Panc1 (cell line): ENCODE measurements around the gene NDOR1. TPM values are rescaled to one million over a fixed set of nuclear protein-coding genes. Genes with fewer than 3 reads are reported as not detected.

Source experiments
- ATAC-seq: fragments of 200-7000 bp; cut with Tn5 transposase; 2 replicates; pipeline ENCODE4 v1.9.1; 2020; ENCODE audit warnings: mild to moderate bottlenecking, moderate library complexity
- BruUV-seq: library from RNA; stranded (reverse); fragments of 400-500 nt; replicated peaks from 2 replicates; lab custom pipeline; 2021; lab: Mats Ljungman, UMichigan
- CTCF ChIA-PET: fragments of 300-600 bp; sonication (Branson Sonifier 250); formaldehyde crosslinking; loops from one replicate; lab custom pipeline; 2022; ENCODE audit warnings: antibody characterized with exemption; lab: Charles Lee
- POLR2A ChIA-PET: fragments of 300-600 bp; sonication (Branson Sonifier 250); formaldehyde crosslinking; loops from one replicate; lab custom pipeline; 2022; ENCODE audit warnings: antibody characterized with exemption; lab: Charles Lee
- DNase-seq: peaks from one replicate; pipeline ENCODE4 v3.0.0-alpha.2; 2010; ENCODE audit warnings: low read depth, low spot score
- H3K27ac ChIP-seq: 2 replicates; pipeline ENCODE4 v1.5.1; 2011; ENCODE audit warnings: mild to moderate bottlenecking, low read length, inconsistent platforms
- H3K27me3 ChIP-seq: fragments of 200-500 bp; sonication (Bioruptor generic); 2 replicates; pipeline ENCODE4 v1.6.0; 2014; ENCODE audit warnings: low read length, inconsistent platforms; ENCODE audit not compliant: control insufficient read depth, insufficient read depth
- H3K36me3 ChIP-seq: fragments of 200-500 bp; sonication (Bioruptor generic); 2 replicates; pipeline ENCODE4 v1.5.1; 2014; ENCODE audit warnings: inconsistent platforms, mild to moderate bottlenecking, low read length, moderate library complexity; ENCODE audit not compliant: control insufficient read depth, insufficient read depth
- H3K4me1 ChIP-seq: 2 replicates; pipeline ENCODE4 v1.5.1; 2011; ENCODE audit warnings: inconsistent platforms, mild to moderate bottlenecking, low read length, moderate library complexity; ENCODE audit not compliant: control insufficient read depth, insufficient read depth
- H3K4me3 ChIP-seq, 2 experiments: 2 replicates each; pipeline ENCODE4 v1.5.1; 2011 to 2012; ENCODE audit warnings: low read depth in 2 of 2, low read length in 2 of 2, mild to moderate bottlenecking in 2 of 2, inconsistent platforms in 1 of 2, moderate library complexity in 1 of 2
- H3K9me3 ChIP-seq: fragments of 200-500 bp; sonication (Bioruptor generic); 2 replicates; pipeline ENCODE4 v1.5.1; 2014; ENCODE audit warnings: low read depth, mild to moderate bottlenecking, inconsistent platforms, low read length, moderate library complexity; ENCODE audit not compliant: control insufficient read depth, insufficient read depth
- CTCF ChIP-seq: fragments of 450-650 bp; IDR thresholded peaks from 2 replicates; pipeline ENCODE4 v1.5.1; 2017; ENCODE audit warnings: mild to moderate bottlenecking
- POLR2AphosphoS5 ChIP-seq: IDR thresholded peaks from 2 replicates; pipeline ENCODE4 v1.6.1; 2012; ENCODE audit warnings: mild to moderate bottlenecking, low read depth, low read length, moderate library complexity
- REST ChIP-seq, 2 experiments: IDR thresholded peaks; 2 replicates each; pipeline ENCODE4 v1.6.1; 2011 to 2012; ENCODE audit warnings: low read depth in 2 of 2, control low read depth in 1 of 2, low read length in 1 of 2, mild to moderate bottlenecking in 1 of 2, moderate library complexity in 1 of 2; ENCODE audit not compliant: insufficient read depth in 1 of 2
- SIN3A ChIP-seq: IDR thresholded peaks from 2 replicates; pipeline ENCODE4 v1.6.1; 2012; ENCODE audit warnings: low read depth, mild to moderate bottlenecking, low read length, moderate library complexity, borderline replicate concordance; ENCODE audit not compliant: insufficient read depth
- TCF7L2 ChIP-seq: IDR thresholded peaks from 2 replicates; pipeline ENCODE4 v1.6.1; 2011; ENCODE audit warnings: mild to moderate bottlenecking, low read depth, low read length, inconsistent platforms
- in situ Hi-C: cut with HindIII; loops from 2 replicates; pipeline ENCODE4 v1.10.0; 2016; ENCODE audit warnings: low sequenced_read_pairs, low pct_unique_long_range_greater_than_20kb
- intact Hi-C: fragments of 100-400 bp; cut with micrococcal nuclease; formaldehyde crosslinking; loops from one replicate; pipeline ENCODE4 v1.10.0; 2022; ENCODE audit not compliant: unreplicated experiment
- total RNA-seq: library from RNA; stranded (reverse); gene quantifications from one replicate; pipeline ENCODE4 v1.2.1, GENCODE V29; 2021; ENCODE audit not compliant: unreplicated experiment

NDOR1 gene
- total RNA-seq, 1 experiment from 2014 or later: 15.6 TPM

- POLR2A ChIA-PET: no interaction called here
- Histone ChIP-seq H3K9me3 (no peaks in the 10 kb centered on the region), H3K27me3 (no peaks in the 10 kb centered on the region), H3K27ac (no peak overlapping the region), H3K4me3 (no peak overlapping the region), H3K36me3 (no peaks in the 10 kb centered on the region), H3K4me1 (no peaks in the 10 kb centered on the region)
- in situ Hi-C loops (no loop called here), intact Hi-C loops (no loop called here)
- CTCF ChIA-PET: no interaction called here
- TF ChIP-seq REST (IDR thresholded peaks at IDR 0.05; ENCODE audit: insufficient read depth in 1 of 2, low read depth in 2 of 2, low read length in 1 of 2) (no peak), TCF7L2 (no peak), CTCF (no peak), POLR2AphosphoS5 (no peak), SIN3A (no peak)
- no TSS peak for BruUV-seq
- DNase-seq (no peak), ATAC-seq (no peak)
Measured at GRCh38 chr9:137179761-137180160, 25.7 kb upstream of the NDOR1 start.

GRCh38 chr9:137180491-137180890 is 25.0 kb upstream of the NDOR1 start:
- TF ChIP-seq CTCF (no peak), SIN3A (no peak), POLR2AphosphoS5 (no peak), TCF7L2 (no peak), REST (IDR thresholded peaks at IDR 0.05; ENCODE audit: insufficient read depth in 1 of 2, low read depth in 2 of 2, low read length in 1 of 2) (no peak)
- no peaks in the 10 kb centered on the region for H3K4me1 ChIP-seq
- no peaks in the 10 kb centered on the region for H3K36me3 ChIP-seq
- no peaks in the 10 kb centered on the region for H3K27me3 ChIP-seq
- CTCF ChIA-PET: no interaction called here
- no TSS peak for BruUV-seq
- ATAC-seq: no peak
- intact Hi-C loops: no loop called here
- DNase-seq: no peak
- POLR2A ChIA-PET: no interaction called here
- in situ Hi-C loops: no loop called here
- H3K27ac ChIP-seq: no peak overlapping the region
- no peaks in the 10 kb centered on the region for H3K9me3 ChIP-seq
- no peak overlapping the region for H3K4me3 ChIP-seq
